Heart right ventricle (tissue), 16 donors: Measurements from ENCODE around the gene GABRB1. TPM values are rescaled to one million over a fixed set of nuclear protein-coding genes. Genes with fewer than 3 reads are reported as not detected.

Experiments
- ATAC-seq, 8 donors: fragments of 200-7000 bp; cut with Tn5 transposase; one replicate each; pipeline ENCODE4 v1.9.1; 2020; ENCODE audit warnings: mild to moderate bottlenecking in 8 of 8, moderate library complexity in 8 of 8, moderate number of reproducible peaks in 1 of 8
- DNase-seq, 2 donors: peaks; one replicate each; pipeline ENCODE4 v3.0.0-alpha.2; 2020
- H3K27ac ChIP-seq, 10 donors: fragments of 200-600 bp; sonication (generic) in 2 of 10; one replicate each; pipeline versions ENCODE4 v1.5.0 to v1.8.0; 2020 to 2022; ENCODE audit warnings: mild to moderate bottlenecking in 3 of 10
- H3K27me3 ChIP-seq, 7 donors: fragments of 200-600 bp; one replicate each; pipeline ENCODE4 v1.8.0; 2021 to 2022; ENCODE audit warnings: mild to moderate bottlenecking in 2 of 7
- H3K36me3 ChIP-seq, 9 donors: fragments of 200-600 bp; sonication (generic) in 1 of 9; one replicate each; pipeline versions ENCODE4 v1.5.0 to v1.8.0; 2020 to 2022; ENCODE audit warnings: mild to moderate bottlenecking in 2 of 9
- H3K4me1 ChIP-seq, 9 donors: fragments of 200-600 bp; sonication (generic) in 1 of 9; one replicate each; pipeline versions ENCODE4 v1.5.0 to v1.8.0; 2020 to 2022; ENCODE audit warnings: mild to moderate bottlenecking in 4 of 9
- H3K4me3 ChIP-seq, 10 donors: fragments of 200-600 bp; sonication (generic) in 2 of 10; one replicate each; pipeline versions ENCODE4 v1.5.0 to v1.8.0; 2020 to 2022; ENCODE audit warnings: mild to moderate bottlenecking in 7 of 10, moderate library complexity in 2 of 10
- H3K9me3 ChIP-seq, 11 donors: fragments of 200-600 bp in 10 of 11; sonication (generic) in 2 of 11; one replicate each; pipeline versions ENCODE4 v1.5.0 to v1.8.0; 2013 to 2022; ENCODE audit warnings: mild to moderate bottlenecking in 2 of 11, control low read depth in 1 of 11, moderate library complexity in 1 of 11
- WGBS, 2 donors: extraction: QIAGEN DNeasy Blood & Tissue Kit; methylation state at CpG; one replicate each; pipeline ENCODE4 v1.1.7; 2013; ENCODE audit warnings: inconsistent platforms in 1 of 2; 5-methylcytosine and 5-hydroxymethylcytosine counted together
- intact Hi-C, 10 donors: fragments of 100-400 bp; cut with DNase I; formaldehyde crosslinking; loops; one replicate each; pipeline versions ENCODE4 v1.11.1 to v1.14.2; 2022
- polyA plus RNA-seq, 2 donors: library from polyadenylated mRNA; stranded (reverse); fragments of 200-250 nt; gene quantifications; one replicate each; pipeline ENCODE4 v1.2.3, GENCODE V29; 2013
- total RNA-seq, 10 donors: library from RNA; stranded (reverse); fragmentation: NEBNext Ultra II Directional in 3 of 10; extraction: Animal tissue kit (Norgen Biotek cat#: 25700) in 3 of 10; gene quantifications; one replicate each; pipeline versions ENCODE4 v1.2.1 to v1.2.4, GENCODE V29; 2021 to 2023
- TF ChIP-seq, protein P1 (sequence below), 9 donors: fragments of 200-600 bp; sonication (generic) in 2 of 9; IDR thresholded peaks; one replicate each; pipeline versions ENCODE4 v1.5.0 to v1.8.0; 2021 to 2022; ENCODE audit warnings: antibody characterized with exemption in 9 of 9, mild to moderate bottlenecking in 5 of 9, moderate library complexity in 1 of 9
- donor health status: Arrhythmogenic right ventricular cardiomyopathy.
- donor health status: ischemic (EF 13 %, LVEDD 7.1; RV severe dilation, severe dysfunction).
- donor health status: healthy with polysubstance abuse.
- donor health status: DM: no; HTN: yes; CAD: no.
- donor health status: DM: no; HTN: no; CAD: no.
- donor health status: ischemic (EF 25% LVEDD 6.9; RV normal size, moderate dysfunction).
- donor health status: ischemic (EF 25% LVEDD 5.7; RV mildly dilated, moderate dysfunction).
- donor health status: healthy.
- donor health status: DM: yes; HTN: yes; CAD: no.
- donor health status: Ischemic cardiomyopathy.
- donor health status: ischemic (EF 35%, LVEDD 5.7; RV mildly dilated, moderate dysfunction).
- donor health status: nonischemic (EF 11% LVEDD 7.7; RV severe dilation, severe dysfunction).
- donor health status: DM: yes; HTN: yes; CAD: no.
- donor health status: PGD.
- donor health status: ischemic (EF 29% LVEDD 5.4; RV normal size, mild dysfunction).
- donor health status: nonischemic (EF 23%, LVEDD 6.1; RV moderate dilation, normal function).

GABRB1 gene
- total and polyA plus RNA-seq, 12 donors = 0.51 to 9.9 (median 6.2) TPM

DNA sequence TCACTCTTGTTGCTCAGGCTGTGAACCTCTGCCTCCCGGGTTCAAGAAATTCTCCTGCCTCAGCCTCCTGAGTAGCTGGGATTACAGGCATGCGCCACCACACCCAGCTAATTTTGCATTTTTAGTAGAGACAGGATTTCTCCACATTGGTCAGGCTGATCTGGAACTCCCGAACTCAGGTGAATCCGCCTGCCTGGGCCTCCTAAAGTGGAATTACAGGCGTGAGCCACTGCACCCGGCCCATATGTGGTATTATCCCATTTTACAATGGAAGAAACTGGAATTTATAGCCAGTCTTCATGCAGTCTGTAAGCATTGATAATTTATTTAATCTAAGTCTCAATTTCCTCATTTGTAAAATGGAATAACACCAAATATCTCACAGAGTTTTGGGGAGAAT is 161.8 kb downstream of the GABRB1 start:
- H3K4me1 ChIP-seq = peaks cover 0 to 6% (median 0%) of the 10 kb centered on the region in 9 donors
- no peaks in the 10 kb centered on the region for H3K36me3 ChIP-seq
- no peak overlapping the region for H3K27ac ChIP-seq
- TF ChIP-seq, protein P1, sequence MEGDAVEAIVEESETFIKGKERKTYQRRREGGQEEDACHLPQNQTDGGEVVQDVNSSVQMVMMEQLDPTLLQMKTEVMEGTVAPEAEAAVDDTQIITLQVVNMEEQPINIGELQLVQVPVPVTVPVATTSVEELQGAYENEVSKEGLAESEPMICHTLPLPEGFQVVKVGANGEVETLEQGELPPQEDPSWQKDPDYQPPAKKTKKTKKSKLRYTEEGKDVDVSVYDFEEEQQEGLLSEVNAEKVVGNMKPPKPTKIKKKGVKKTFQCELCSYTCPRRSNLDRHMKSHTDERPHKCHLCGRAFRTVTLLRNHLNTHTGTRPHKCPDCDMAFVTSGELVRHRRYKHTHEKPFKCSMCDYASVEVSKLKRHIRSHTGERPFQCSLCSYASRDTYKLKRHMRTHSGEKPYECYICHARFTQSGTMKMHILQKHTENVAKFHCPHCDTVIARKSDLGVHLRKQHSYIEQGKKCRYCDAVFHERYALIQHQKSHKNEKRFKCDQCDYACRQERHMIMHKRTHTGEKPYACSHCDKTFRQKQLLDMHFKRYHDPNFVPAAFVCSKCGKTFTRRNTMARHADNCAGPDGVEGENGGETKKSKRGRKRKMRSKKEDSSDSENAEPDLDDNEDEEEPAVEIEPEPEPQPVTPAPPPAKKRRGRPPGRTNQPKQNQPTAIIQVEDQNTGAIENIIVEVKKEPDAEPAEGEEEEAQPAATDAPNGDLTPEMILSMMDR (IDR thresholded peaks at IDR 0.05) = no peak
- DNase-seq = no peak
- WGBS, 2 donors = 73 to 77% methylated on average over 6 of the region's 6 CpGs
- H3K27me3 ChIP-seq = no peaks in the 10 kb centered on the region
- no peaks in the 10 kb centered on the region for H3K9me3 ChIP-seq
- ATAC-seq = no peak
- H3K4me3 ChIP-seq = no peak overlapping the region
- intact Hi-C loops = no loop called here

DNA sequence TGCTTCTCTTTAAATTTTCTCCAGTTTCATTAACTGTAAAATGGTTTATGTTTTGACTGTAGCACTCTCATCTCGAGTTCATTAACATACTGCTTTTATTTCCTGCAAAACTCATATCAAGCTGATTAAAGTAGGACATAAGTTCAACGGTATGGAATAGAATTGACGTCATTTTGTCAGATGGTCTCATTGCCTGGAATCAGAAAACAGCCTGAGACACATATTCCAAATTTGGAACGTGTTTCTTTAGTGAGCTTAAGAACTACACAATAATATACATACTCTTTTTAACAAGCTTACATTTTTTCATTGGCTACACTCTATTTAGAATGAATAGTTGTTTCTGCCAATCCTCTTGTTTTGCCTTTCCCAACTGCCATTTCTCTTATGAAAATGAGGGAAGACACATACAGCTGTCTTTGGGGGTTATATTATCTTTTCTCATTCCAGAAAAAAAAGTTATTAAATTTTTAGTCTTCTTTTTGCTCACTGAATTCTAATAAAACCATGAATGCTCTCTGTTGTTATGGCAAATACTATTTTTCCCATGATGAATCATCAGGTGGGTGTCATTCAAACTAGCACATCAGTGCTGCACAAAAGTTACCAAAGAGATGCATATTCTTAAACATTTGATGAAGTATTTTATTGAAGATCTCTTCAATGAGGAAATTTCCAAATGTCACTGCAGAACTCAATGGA is 162.8 kb downstream of the GABRB1 start:
- TF ChIP-seq, protein P1 (IDR thresholded peaks at IDR 0.05) = no peak
- H3K4me3 ChIP-seq = no peak overlapping the region
- no peak for DNase-seq
- ATAC-seq = no peak
- H3K27me3 ChIP-seq = no peaks in the 10 kb centered on the region
- H3K36me3 ChIP-seq = no peaks in the 10 kb centered on the region
- 58% methylated on average over 4 of the region's 4 CpGs for WGBS, 2 donors
- intact Hi-C loops = no loop called here
- no peak overlapping the region for H3K27ac ChIP-seq
- peaks cover 0 to 6% (median 0%) of the 10 kb centered on the region in 9 donors for H3K4me1 ChIP-seq
- no peaks in the 10 kb centered on the region for H3K9me3 ChIP-seq

DNA sequence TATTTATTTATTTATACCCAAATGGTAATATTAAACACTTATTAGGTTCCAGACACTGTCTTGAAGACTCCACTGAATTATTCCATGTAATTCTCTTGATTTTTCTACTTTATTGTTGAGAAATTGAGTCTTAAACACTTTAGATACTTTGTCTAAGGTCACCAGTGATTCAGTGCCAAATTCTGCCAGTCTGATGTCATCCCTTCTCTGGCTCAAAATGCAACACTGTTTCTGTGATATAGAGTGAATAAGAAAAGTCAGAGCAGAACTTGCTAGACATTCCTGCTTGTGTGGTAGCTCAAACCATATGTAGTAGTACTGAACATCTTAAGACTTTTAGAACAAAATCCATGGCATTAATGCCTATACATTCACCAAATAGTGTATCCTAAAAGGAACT is 164.3 kb downstream of the GABRB1 start:
- Histone ChIP-seq H3K36me3 (no peaks in the 10 kb centered on the region), H3K4me3 (no peak overlapping the region), H3K9me3 (no peaks in the 10 kb centered on the region), H3K27me3 (no peaks in the 10 kb centered on the region), H3K27ac (no peak overlapping the region), H3K4me1 (peaks cover 0 to 6% (median 0%) of the 10 kb centered on the region in 9 donors)
- intact Hi-C loops = no loop called here
- no peak for DNase-seq
- TF ChIP-seq, protein P1 (IDR thresholded peaks at IDR 0.05) = no peak
- ATAC-seq = peak in 1 of 8 donors; percentile 44

DNA sequence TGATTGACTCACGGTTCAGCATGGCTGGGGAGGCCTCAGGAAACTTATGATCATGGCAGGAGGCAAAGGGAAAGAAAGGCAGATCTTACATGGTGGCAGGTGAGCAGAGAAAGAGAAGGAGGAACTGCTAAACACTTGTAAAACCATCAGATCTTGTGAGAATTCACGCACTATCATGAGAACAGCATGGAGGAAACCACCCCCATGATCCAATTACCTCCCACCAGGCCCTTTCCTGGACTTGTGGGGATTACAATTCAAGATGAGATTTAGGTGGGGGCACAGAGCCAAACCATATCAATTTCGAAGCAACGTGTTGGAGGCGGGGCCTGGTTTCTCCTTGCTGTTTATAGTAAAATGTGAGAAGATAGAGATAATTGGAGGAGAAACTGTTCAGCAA is 167.4 kb downstream of the GABRB1 start:
- 56 to 59% methylated on average over 5 of the region's 5 CpGs for WGBS, 2 donors
- no peak for ATAC-seq
- TF ChIP-seq, protein P1 (IDR thresholded peaks at IDR 0.05) = no peak
- Histone ChIP-seq H3K9me3 (no peaks in the 10 kb centered on the region), H3K4me3 (no peak overlapping the region), H3K27ac (no peak overlapping the region), H3K36me3 (no peaks in the 10 kb centered on the region), H3K27me3 (no peaks in the 10 kb centered on the region), H3K4me1 (peaks cover 0 to 6% (median 0%) of the 10 kb centered on the region in 9 donors)
- DNase-seq = no peak
- intact Hi-C loops = no loop called here
